OCI-LY1 (cell line): Measurements from ENCODE around the gene TMEM51.

Experiments used
- H2AFZ ChIP-seq: fragments of 200-600 bp; sonication (generic), shearing (Covaris generic); 2 replicates; pipeline ENCODE4 v1.6.0; 2014; ENCODE audit warnings: antibody characterized with exemption, mild to moderate bottlenecking, low read length
- H3F3A ChIP-seq: fragments of 200-600 bp; sonication (generic), shearing (Covaris generic); 2 replicates; pipeline ENCODE4 v1.6.0; 2014; ENCODE audit warnings: mild to moderate bottlenecking, antibody characterized with exemption, low read length, moderate library complexity; ENCODE audit not compliant: insufficient read depth
- H3K27ac ChIP-seq: fragments of 200-600 bp; sonication (generic); 2 replicates; pipeline ENCODE4 v1.5.1; 2014; ENCODE audit warnings: low read length, mixed run types, mild to moderate bottlenecking, low read depth; ENCODE audit not compliant: poor library complexity, severe bottlenecking
- H3K27me3 ChIP-seq: fragments of 200-600 bp; sonication (generic); 2 replicates; pipeline ENCODE4 v1.6.0; 2014; ENCODE audit warnings: antibody characterized with exemption, mild to moderate bottlenecking, low read length, moderate library complexity; ENCODE audit not compliant: insufficient read depth
- H3K36me3 ChIP-seq: fragments of 200-600 bp; sonication (generic); 2 replicates; pipeline ENCODE4 v1.6.1; 2014; ENCODE audit warnings: mild to moderate bottlenecking, antibody characterized with exemption, low read length, moderate library complexity, mixed read lengths; ENCODE audit not compliant: insufficient read depth
- H3K4me1 ChIP-seq: fragments of 200-600 bp; sonication (generic); 2 replicates; pipeline ENCODE4 v1.5.1; 2014; ENCODE audit warnings: mild to moderate bottlenecking, low read length, moderate library complexity; ENCODE audit not compliant: insufficient read depth, severe bottlenecking
- H3K4me2 ChIP-seq: fragments of 200-600 bp; sonication (generic), shearing (Covaris generic); 2 replicates; pipeline ENCODE4 v1.6.1; 2014; ENCODE audit warnings: low read length
- H3K4me3 ChIP-seq: fragments of 200-600 bp; sonication (generic); 2 replicates; pipeline ENCODE4 v1.5.1; 2014; ENCODE audit warnings: low read length, low read depth, mild to moderate bottlenecking, mixed read lengths; ENCODE audit not compliant: poor library complexity, severe bottlenecking
- H3K79me2 ChIP-seq: fragments of 200-600 bp; shearing (Covaris generic); 2 replicates; pipeline ENCODE4 v1.6.1; 2016; ENCODE audit warnings: mixed run types, low read length, mixed read lengths; ENCODE audit not compliant: insufficient read depth
- H3K9ac ChIP-seq: fragments of 200-600 bp; sonication (generic), shearing (Covaris generic); 2 replicates; pipeline ENCODE4 v1.6.1; 2014; ENCODE audit warnings: mild to moderate bottlenecking, low read length, mixed read lengths
- H3K9me2 ChIP-seq: fragments of 200-600 bp; sonication (generic), shearing (Covaris generic); 2 replicates; pipeline ENCODE4 v1.6.1; 2014; ENCODE audit warnings: low read depth, mild to moderate bottlenecking, low read length, mixed read lengths
- H3K9me3 ChIP-seq: fragments of 200-600 bp; shearing (Covaris generic); 2 replicates; pipeline ENCODE4 v1.6.1; 2014; ENCODE audit warnings: low read length, mixed read lengths
- H4K20me1 ChIP-seq: fragments of 200-600 bp; sonication (generic), shearing (Covaris generic); 2 replicates; pipeline ENCODE4 v1.6.0; 2016; ENCODE audit warnings: mild to moderate bottlenecking, low read length; ENCODE audit not compliant: insufficient read depth
- EZH2 ChIP-seq: fragments of 200-600 bp; sonication (generic), shearing (Covaris generic); IDR thresholded peaks from 2 replicates; pipeline ENCODE4 v1.8.0; 2017; ENCODE audit warnings: borderline replicate concordance, mixed run types, mild to moderate bottlenecking, antibody characterized with exemption, low read length, moderate library complexity, mixed read lengths
- TF ChIP-seq, protein P1 (sequence below): fragments of 200-600 bp; sonication (generic), shearing (Covaris generic); IDR thresholded peaks from 2 replicates; pipeline ENCODE4 v1.5.1; 2017; ENCODE audit warnings: mild to moderate bottlenecking, antibody characterized with exemption, low read length, moderate library complexity, mixed read lengths

Gene TMEM51

DNA sequence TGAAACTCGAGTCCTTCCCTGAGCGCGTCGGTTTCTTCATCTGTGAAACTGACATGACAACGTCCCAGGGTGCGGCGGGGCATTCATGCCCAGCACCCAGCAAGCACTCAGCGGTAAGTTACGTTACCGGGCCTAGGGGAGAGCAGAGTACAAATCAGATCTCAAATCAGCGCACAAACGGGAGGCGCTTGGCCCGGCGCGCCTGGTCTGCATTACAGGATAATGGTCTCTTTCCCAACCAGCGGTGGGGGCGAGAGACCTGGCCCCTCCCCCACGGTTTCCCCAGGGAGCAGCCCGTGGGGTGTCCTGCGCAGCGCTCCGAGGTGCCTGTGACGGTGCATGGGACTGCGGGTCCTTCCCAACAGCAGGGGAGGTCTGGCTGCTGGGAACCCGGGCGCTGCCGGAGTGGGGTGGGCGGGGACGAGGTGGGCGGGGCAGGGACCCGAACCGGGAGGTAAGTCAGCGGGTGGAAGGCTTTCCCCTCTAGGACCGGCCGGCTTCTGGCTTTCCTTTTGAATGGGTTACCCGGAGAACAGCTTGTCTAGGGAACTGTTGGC is 1.0 kb downstream of the TMEM51 start:
- no peak for TF ChIP-seq EZH2
- TF ChIP-seq, protein P1, sequence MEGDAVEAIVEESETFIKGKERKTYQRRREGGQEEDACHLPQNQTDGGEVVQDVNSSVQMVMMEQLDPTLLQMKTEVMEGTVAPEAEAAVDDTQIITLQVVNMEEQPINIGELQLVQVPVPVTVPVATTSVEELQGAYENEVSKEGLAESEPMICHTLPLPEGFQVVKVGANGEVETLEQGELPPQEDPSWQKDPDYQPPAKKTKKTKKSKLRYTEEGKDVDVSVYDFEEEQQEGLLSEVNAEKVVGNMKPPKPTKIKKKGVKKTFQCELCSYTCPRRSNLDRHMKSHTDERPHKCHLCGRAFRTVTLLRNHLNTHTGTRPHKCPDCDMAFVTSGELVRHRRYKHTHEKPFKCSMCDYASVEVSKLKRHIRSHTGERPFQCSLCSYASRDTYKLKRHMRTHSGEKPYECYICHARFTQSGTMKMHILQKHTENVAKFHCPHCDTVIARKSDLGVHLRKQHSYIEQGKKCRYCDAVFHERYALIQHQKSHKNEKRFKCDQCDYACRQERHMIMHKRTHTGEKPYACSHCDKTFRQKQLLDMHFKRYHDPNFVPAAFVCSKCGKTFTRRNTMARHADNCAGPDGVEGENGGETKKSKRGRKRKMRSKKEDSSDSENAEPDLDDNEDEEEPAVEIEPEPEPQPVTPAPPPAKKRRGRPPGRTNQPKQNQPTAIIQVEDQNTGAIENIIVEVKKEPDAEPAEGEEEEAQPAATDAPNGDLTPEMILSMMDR: no peak
- H3K9ac ChIP-seq: no peak overlapping the region

DNA sequence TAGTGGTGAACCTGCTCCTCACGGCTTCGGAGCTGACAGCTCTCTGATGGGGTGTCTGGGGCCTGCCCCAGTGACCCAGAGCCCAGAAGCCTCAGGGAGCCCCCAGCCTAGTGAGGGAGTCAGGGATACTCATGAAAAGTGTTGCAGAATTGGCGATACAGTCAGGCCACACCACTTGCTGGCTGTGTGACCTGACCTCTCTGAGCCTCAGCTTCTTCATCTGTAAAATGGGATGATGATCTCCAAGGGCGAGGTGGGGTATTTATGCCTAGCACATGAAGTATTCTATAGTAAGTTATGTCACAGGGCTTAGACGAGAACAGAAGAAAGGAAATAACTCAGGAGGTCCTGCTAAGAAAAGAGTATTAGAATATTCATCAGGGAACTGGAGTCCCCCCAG is 1.6 kb downstream of the TMEM51 start:
- Histone ChIP-seq H4K20me1 (no peaks in the 10 kb centered on the region), H3K79me2 (no peaks in the 10 kb centered on the region), H2AFZ (no peak overlapping the region), H3F3A (no peaks in the 10 kb centered on the region), H3K27ac (no peak overlapping the region), H3K9ac (no peak overlapping the region), H3K36me3 (no peaks in the 10 kb centered on the region), H3K4me1 (no peaks in the 10 kb centered on the region), H3K4me3 (no peak overlapping the region), H3K9me2 (no peaks in the 10 kb centered on the region), H3K9me3 (no peaks in the 10 kb centered on the region), H3K4me2 (no peak overlapping the region), H3K27me3 (0 out of 2 replicates have a peak, but pooled peaks cover 4% of the 10 kb centered on the region)
- TF ChIP-seq, protein P1: no peak
- TF ChIP-seq EZH2: no peak

More for the DNA sequence above, 1.0 kb downstream of the TMEM51 start:
- H3K4me2 ChIP-seq: no peak overlapping the region
- no peaks in the 10 kb centered on the region for H3K9me2 ChIP-seq
- no peak overlapping the region for H3K27ac ChIP-seq
- H3K4me3 ChIP-seq: no peak overlapping the region
- no peaks in the 10 kb centered on the region for H3K9me3 ChIP-seq
- H3K4me1 ChIP-seq: no peaks in the 10 kb centered on the region
- 0 out of 2 replicates have a peak, but pooled peaks cover 4% of the 10 kb centered on the region for H3K27me3 ChIP-seq
- no peaks in the 10 kb centered on the region for H3K79me2 ChIP-seq
- no peaks in the 10 kb centered on the region for H3F3A ChIP-seq
- H3K36me3 ChIP-seq: no peaks in the 10 kb centered on the region
- no peak overlapping the region for H2AFZ ChIP-seq
- H4K20me1 ChIP-seq: no peaks in the 10 kb centered on the region

DNA sequence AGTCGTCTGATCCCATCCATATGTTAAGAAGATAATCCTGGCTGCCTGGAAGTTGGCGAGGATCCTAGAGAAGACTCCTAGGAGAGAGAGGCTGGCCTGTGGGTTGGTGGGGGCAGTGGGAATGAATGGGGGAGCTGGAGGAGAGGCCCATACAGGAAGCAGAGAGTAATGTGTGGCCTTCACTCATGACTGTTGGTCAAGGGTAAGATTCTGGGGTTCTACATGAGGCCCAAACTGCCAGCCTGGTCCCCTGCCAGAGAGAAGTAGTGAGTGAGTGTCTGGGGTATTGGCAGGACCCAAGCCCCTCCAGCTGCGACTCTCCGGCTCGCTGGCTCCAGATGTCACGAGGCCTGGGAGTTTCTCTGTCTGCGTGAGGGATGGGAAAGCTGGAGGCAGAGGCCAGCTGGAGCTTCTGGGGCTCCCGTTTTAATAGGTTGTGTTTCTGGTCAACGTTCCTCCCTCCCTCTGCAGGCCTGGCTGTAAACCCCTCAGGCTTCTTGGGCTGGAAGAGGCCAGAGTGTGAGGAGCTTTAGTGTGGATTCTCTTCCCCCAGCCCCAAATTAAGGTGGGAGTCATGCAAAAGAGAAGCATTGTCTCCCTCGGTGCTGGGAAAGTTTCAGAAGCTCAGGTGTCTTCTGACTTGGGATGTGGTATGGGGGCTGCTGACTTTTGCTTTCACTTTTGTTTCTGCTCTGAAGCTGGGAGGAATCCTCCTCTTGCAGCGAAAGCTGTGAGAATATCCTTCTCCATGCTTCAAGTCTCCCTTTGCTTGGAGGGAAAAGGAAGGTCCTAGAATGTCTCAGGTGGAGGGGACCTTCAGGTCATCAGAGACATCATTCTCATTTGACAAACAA is 2.6 kb downstream of the TMEM51 start:
- Histone ChIP-seq H3K4me2 (no peak overlapping the region), H3K9me3 (no peaks in the 10 kb centered on the region), H4K20me1 (no peaks in the 10 kb centered on the region), H3K36me3 (no peaks in the 10 kb centered on the region), H3K4me1 (no peaks in the 10 kb centered on the region), H3K79me2 (no peaks in the 10 kb centered on the region), H3K4me3 (no peak overlapping the region), H3K9me2 (no peaks in the 10 kb centered on the region), H3K27me3 (0 out of 2 replicates have a peak, but pooled peaks cover 4% of the 10 kb centered on the region), H3K27ac (no peak overlapping the region), H3K9ac (no peak overlapping the region), H3F3A (no peaks in the 10 kb centered on the region), H2AFZ (no peak overlapping the region)
- no peak for TF ChIP-seq EZH2
- TF ChIP-seq, protein P1: no peak
